ENCODE results near the gene PJA2.

- peak; percentile 28 to 33 (median 31); a peak in 4 of 6 replicates for TF ChIP-seq CTCF (IDR thresholded peaks at IDR 0.05 in 2 of 3, conservative IDR thresholded peaks at IDR 0.05 in 1 of 3; ENCODE audit: insufficient read depth in 2 of 3, low read depth in 1 of 3, low read length in 3 of 3)
- no peak for TF ChIP-seq KAT7 (CRISPR knock-in tag; IDR thresholded peaks at IDR 0.05; ENCODE audit: borderline replicate concordance)
- no peak for TF ChIP-seq BACH1 (tag; IDR thresholded peaks at IDR 0.05)
- TF ChIP-seq THAP7 (CRISPR knock-in tag; IDR thresholded peaks at IDR 0.05), result no peak
- TF ChIP-seq SMARCB1 (IDR thresholded peaks at IDR 0.05; ENCODE audit: insufficient read length, low read depth), result no peak
- TF ChIP-seq EP300 (IDR thresholded peaks at IDR 0.05; ENCODE audit: low read length), result no peak; the same call in 1 of the 2 replicates
These were observed at the start of gene PJA2 for GRCh38 chr5:109409844-109410388.
